ENCODE results near the gene PRKG1. TPM values are rescaled to one million over a fixed set of nuclear protein-coding genes. Genes with fewer than 3 reads are reported as not detected.

Gene PRKG1
- total RNA-seq, 4 donors from 2014 or later, result 24.0 to 89.1 (median 45.7) TPM

DNA sequence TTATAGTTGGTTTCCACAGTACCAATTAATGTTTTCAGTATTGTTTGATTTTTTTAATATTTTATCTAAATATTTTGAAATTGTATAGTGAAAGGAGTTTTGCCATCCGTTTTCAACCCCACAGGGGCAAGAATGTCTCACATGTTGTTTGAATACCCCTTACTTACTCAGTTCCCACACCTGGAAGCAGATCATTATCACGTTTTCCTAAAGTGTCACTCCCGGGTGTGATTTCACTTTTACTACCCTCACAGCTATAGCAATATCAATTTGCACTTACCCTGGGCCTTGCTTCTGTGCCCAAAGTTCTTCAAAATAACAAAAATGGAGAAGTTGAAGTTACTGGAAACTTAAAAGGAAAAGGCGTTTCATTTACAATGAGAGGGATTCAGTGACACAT lies 397.0 kb downstream of the PRKG1 start:
- no peaks in the 10 kb centered on the region for H3K9me3 ChIP-seq
- H3K27me3 ChIP-seq, result no peaks in the 10 kb centered on the region
- no peak overlapping the region for H3K4me3 ChIP-seq
- no peaks in the 10 kb centered on the region for H3K4me1 ChIP-seq
- DNase-seq, result no peak
- H3K36me3 ChIP-seq, result no peaks in the 10 kb centered on the region
- no peak overlapping the region for H3K27ac ChIP-seq
- no peak for TF ChIP-seq POLR2A (IDR thresholded peaks at IDR 0.05)
- no peak for TF ChIP-seq CTCF (IDR thresholded peaks at IDR 0.05)

GRCh38 chr10:51472154-51472553 lies 397.9 kb downstream of the PRKG1 start:
- Histone ChIP-seq H3K36me3 (no peaks in the 10 kb centered on the region), H3K27ac (no peak overlapping the region), H3K27me3 (no peaks in the 10 kb centered on the region), H3K9me3 (no peaks in the 10 kb centered on the region), H3K4me3 (no peak overlapping the region), H3K4me1 (no peaks in the 10 kb centered on the region)
- TF ChIP-seq CTCF (IDR thresholded peaks at IDR 0.05), result no peak
- TF ChIP-seq POLR2A (IDR thresholded peaks at IDR 0.05), result no peak
- DNase-seq, result no peak

- Histone ChIP-seq H3K4me3 (no peak overlapping the region), H3K9me3 (no peaks in the 10 kb centered on the region), H3K36me3 (no peaks in the 10 kb centered on the region), H3K27me3 (no peaks in the 10 kb centered on the region), H3K27ac (no peak overlapping the region), H3K4me1 (no peaks in the 10 kb centered on the region)
- no peak for TF ChIP-seq CTCF (IDR thresholded peaks at IDR 0.05)
- no peak for TF ChIP-seq POLR2A (IDR thresholded peaks at IDR 0.05)
- DNase-seq, result no peak
Observed at GRCh38 chr10:51479711-51480110, 405.4 kb downstream of the PRKG1 start.

DNA sequence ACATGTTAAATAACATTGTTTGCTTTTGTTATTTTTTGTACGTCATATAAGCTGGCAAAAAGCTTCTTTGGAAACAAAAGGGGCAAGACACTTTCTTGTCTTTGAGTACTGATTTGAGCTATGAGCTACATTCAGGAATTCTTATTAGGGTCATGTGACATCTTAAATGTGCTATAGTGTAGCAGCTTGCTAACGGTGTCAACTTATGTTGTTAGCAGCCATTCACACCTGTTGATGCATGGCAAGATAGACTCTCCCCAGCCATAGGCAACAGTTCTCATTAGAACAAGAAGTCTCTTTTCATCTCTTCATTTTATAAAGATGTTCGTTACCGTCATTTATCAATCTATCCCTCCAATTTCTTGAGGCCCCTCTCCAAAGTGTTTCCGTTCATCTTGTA lies 411.4 kb downstream of the PRKG1 start:
- no peak for TF ChIP-seq CTCF (IDR thresholded peaks at IDR 0.05)
- no peak for TF ChIP-seq POLR2A (IDR thresholded peaks at IDR 0.05)

GRCh38 chr10:51487576-51487975 lies 413.3 kb downstream of the PRKG1 start:
- Histone ChIP-seq H3K36me3 (no peaks in the 10 kb centered on the region), H3K4me1 (no peaks in the 10 kb centered on the region), H3K4me3 (no peak overlapping the region), H3K27me3 (no peaks in the 10 kb centered on the region), H3K9me3 (no peaks in the 10 kb centered on the region), H3K27ac (no peak overlapping the region)
- TF ChIP-seq CTCF (IDR thresholded peaks at IDR 0.05), result no peak
- no peak for TF ChIP-seq POLR2A (IDR thresholded peaks at IDR 0.05)
- no peak for DNase-seq

More for the DNA sequence above, 411.4 kb downstream of the PRKG1 start:
- no peak for DNase-seq
- Histone ChIP-seq H3K27me3 (no peaks in the 10 kb centered on the region), H3K4me1 (no peaks in the 10 kb centered on the region), H3K4me3 (no peak overlapping the region), H3K36me3 (no peaks in the 10 kb centered on the region), H3K27ac (no peak overlapping the region), H3K9me3 (no peaks in the 10 kb centered on the region)

GRCh38 chr10:51488766-51489408 lies 414.6 kb downstream of the PRKG1 start:
- Histone ChIP-seq H3K36me3 (no peaks in the 10 kb centered on the region), H3K9me3 (no peaks in the 10 kb centered on the region), H3K4me1 (no peaks in the 10 kb centered on the region), H3K27me3 (no peaks in the 10 kb centered on the region), H3K4me3 (no peak overlapping the region), H3K27ac (no peak overlapping the region)
- DNase-seq, result no peak
- TF ChIP-seq CTCF (IDR thresholded peaks at IDR 0.05) (no peak), POLR2A (IDR thresholded peaks at IDR 0.05) (no peak)

Data from Peyer's patch (tissue), 4 donors.